ENCODE results near the gene TRIM46. TPM values are rescaled to one million over a fixed set of nuclear protein-coding genes. Genes with fewer than 3 reads are reported as not detected.
"Not testable (repeated sequence)": the region's sequence is repeated elsewhere in the genome, so short reads cannot be mapped to it uniquely, and the experiment has no call there.

TRIM46 gene
- total RNA-seq, 1 donor = 0.52 TPM

GRCh38 chr1:155134322-155134721 lies 39.3 kb upstream of the TRIM46 start:
- H3K4me3 ChIP-seq (ENCODE audit: low read length) = no peak overlapping the region
- H3K4me1 ChIP-seq (ENCODE audit: insufficient read depth, low read length) = peaks cover 26% of the 10 kb centered on the region
- peaks cover 8% of the 10 kb centered on the region for H3K27me3 ChIP-seq (ENCODE audit: insufficient read depth, low read length)
- no peaks in the 10 kb centered on the region for H3K9me3 ChIP-seq (ENCODE audit: low read depth, low read length)

GRCh38 chr1:155134880-155135414 lies 38.7 kb upstream of the TRIM46 start:
- peaks cover 32% of the 10 kb centered on the region for H3K4me1 ChIP-seq (ENCODE audit: insufficient read depth, low read length)
- no peaks in the 10 kb centered on the region for H3K9me3 ChIP-seq (ENCODE audit: low read depth, low read length)
- H3K27me3 ChIP-seq (ENCODE audit: insufficient read depth, low read length) = peaks cover 2% of the 10 kb centered on the region
- peak overlapping the region; percentile 78 for H3K4me3 ChIP-seq (ENCODE audit: low read length)

- Histone ChIP-seq H3K27me3 (ENCODE audit: insufficient read depth, low read length) (no peaks in the 10 kb centered on the region), H3K4me1 (ENCODE audit: insufficient read depth, low read length) (peaks cover 35% of the 10 kb centered on the region), H3K9me3 (ENCODE audit: low read depth, low read length) (no peaks in the 10 kb centered on the region), H3K4me3 (ENCODE audit: low read length) (peak within 1 kb of the TSS; percentile 78)
Measured at GRCh38 chr1:155135415-155136028, 38.1 kb upstream of the TRIM46 start, which contains the start of gene SLC50A1. Gene SLC50A1, plus strand, starts transcription at chr1:155135852. Its CDS starts 60 bp downstream, at chr1:155135912.

- Histone ChIP-seq H3K4me1 (ENCODE audit: insufficient read depth, low read length) (peaks cover 37% of the 10 kb centered on the region), H3K27me3 (ENCODE audit: insufficient read depth, low read length) (no peaks in the 10 kb centered on the region), H3K4me3 (ENCODE audit: low read length) (peak overlapping the region; percentile 78), H3K9me3 (ENCODE audit: low read depth, low read length) (no peaks in the 10 kb centered on the region)
Measured at GRCh38 chr1:155136748-155137147, 36.9 kb upstream of the TRIM46 start.

DNA sequence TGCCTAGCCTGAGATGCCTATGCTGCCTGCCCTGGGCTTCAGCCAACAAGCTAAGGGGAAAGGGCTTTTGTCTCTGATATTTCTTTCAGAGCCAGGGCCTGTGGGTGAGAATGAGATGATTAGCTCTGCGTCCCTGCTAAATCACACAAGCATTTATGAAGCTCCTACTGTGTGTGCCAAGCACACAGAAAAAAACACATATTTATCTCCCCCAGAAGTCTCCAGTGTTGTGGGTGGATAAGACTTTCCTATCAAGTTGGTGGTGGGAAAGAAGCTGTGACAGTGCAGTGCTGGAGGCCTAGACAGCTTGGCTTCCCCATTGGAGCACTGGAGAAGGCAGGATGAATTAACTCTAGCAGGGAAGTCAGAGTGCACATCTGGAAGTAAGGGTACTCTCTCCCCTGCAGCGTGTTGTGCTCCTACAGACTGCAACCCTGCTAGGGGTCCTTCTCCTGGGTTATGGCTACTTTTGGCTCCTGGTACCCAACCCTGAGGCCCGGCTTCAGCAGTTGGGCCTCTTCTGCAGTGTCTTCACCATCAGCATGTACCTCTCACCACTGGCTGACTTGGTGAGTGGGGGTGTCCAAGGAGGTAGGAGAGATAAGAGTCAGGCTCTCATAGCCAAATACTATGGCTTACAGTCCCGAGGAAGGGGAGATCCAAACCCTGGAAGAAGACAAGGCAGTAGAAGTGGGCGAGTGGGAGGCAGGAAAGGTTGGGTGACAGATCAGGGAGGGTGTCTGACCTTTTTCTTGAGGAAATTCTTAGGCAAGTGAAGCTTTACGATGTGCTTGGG lies 36.3 kb upstream of the TRIM46 start:
- H3K4me3 ChIP-seq (ENCODE audit: low read length) = no peak overlapping the region
- no peaks in the 10 kb centered on the region for H3K9me3 ChIP-seq (ENCODE audit: low read depth, low read length)
- peaks cover 37% of the 10 kb centered on the region for H3K4me1 ChIP-seq (ENCODE audit: insufficient read depth, low read length)
- no peaks in the 10 kb centered on the region for H3K27me3 ChIP-seq (ENCODE audit: insufficient read depth, low read length)

- H3K4me3 ChIP-seq (ENCODE audit: low read length) = peak within 1 kb of the TSS; percentile 87
- peaks cover 33% of the 10 kb centered on the region for H3K4me1 ChIP-seq (ENCODE audit: insufficient read depth, low read length)
Measured at GRCh38 chr1:155139895-155140629, 33.6 kb upstream of the TRIM46 start, which contains the start of gene DPM3. Gene DPM3, minus strand, starts transcription at chr1:155140531. Its CDS starts 291 bp downstream, at chr1:155140240.

DNA sequence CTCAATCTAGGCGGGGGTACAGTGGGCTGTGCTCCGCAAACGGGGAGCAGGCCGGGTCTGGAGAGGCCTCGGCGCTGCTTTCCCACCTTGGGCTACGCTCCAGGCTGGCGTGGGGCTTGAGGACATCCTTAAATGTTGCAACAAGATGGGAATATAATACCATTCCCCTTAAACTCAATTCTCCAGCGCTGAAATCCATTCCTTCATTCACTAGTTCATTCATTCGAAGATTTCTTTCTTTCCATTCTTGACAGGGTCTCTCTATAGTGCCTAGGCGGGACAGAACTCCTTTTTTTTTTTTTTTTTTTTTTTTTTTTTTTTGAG lies 33.1 kb upstream of the TRIM46 start:
- H3K4me1 ChIP-seq (ENCODE audit: insufficient read depth, low read length) = peaks cover 28% of the 10 kb centered on the region
- H3K27me3 ChIP-seq (ENCODE audit: insufficient read depth, low read length) = no peaks in the 10 kb centered on the region
- H3K9me3 ChIP-seq (ENCODE audit: low read depth, low read length) = no peaks in the 10 kb centered on the region
- peak overlapping the region; percentile 87 for H3K4me3 ChIP-seq (ENCODE audit: low read length)

More at GRCh38 chr1:155139895-155140629, 33.6 kb upstream of the TRIM46 start, which contains the start of gene DPM3:
- Histone ChIP-seq H3K27me3 (ENCODE audit: insufficient read depth, low read length) (no peaks in the 10 kb centered on the region), H3K9me3 (ENCODE audit: low read depth, low read length) (no peaks in the 10 kb centered on the region)

- Histone ChIP-seq H3K4me1 (ENCODE audit: insufficient read depth, low read length) (peaks cover 26% of the 10 kb centered on the region), H3K9me3 (ENCODE audit: low read depth, low read length) (no peaks in the 10 kb centered on the region), H3K4me3 (ENCODE audit: low read length) (no peak overlapping the region), H3K27me3 (ENCODE audit: insufficient read depth, low read length) (no peaks in the 10 kb centered on the region)
Measured at GRCh38 chr1:155141749-155142148, 31.9 kb upstream of the TRIM46 start.

DNA sequence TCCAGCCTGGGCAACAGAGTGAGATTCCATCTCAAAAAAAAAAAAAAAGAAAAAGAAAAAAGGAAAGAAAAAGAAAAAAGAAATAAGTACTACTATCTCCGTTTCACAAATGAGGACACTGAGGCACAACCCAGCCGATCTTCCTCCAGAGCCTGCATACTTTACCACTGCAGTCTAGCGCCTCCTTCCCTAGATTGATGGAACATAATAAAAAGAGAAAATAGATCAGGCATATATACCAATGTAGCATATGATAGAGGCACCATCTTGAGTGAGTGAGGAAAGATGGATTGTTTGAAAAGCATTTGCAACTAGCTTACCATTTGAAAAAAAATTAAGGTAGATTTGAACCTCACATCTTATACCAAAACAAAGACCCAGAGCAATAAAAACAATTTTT lies 28.2 kb upstream of the TRIM46 start:
- Histone ChIP-seq H3K27me3 (ENCODE audit: insufficient read depth, low read length) (no peaks in the 10 kb centered on the region), H3K4me1 (ENCODE audit: insufficient read depth, low read length) (peaks cover 2% of the 10 kb centered on the region), H3K9me3 (ENCODE audit: low read depth, low read length) (no peaks in the 10 kb centered on the region), H3K4me3 (ENCODE audit: low read length) (no peak overlapping the region)

DNA sequence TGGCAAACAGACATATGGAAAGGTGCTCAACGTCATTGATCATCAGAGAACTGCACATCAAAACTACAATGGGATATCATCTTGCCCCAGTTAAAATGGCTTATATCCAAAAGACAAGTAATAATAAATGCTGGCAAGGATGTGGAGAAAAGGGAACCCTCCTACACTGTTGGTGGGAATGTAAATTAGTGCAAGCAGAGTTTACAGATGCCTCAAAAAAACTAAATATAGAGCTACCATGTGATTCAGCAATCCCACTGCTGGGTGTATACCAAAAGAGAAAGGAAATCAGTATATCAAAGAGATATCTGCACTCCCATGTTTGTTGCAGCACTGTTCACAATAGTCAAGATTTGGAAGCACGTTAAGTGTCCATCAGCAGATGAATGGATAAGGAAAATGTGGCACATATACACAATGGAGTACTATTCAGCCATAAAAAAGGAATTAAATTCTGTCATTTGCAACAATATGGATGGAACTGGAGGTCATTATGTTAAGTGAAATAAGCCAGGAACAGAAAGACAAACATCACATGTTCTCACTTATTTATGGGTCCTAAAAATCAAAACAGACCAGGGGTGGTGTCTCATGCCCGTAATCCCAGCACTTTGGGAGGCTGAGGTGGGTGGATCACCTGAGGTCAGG lies 17.5 kb upstream of the TRIM46 start:
- not testable (repeated sequence) for H3K27me3 ChIP-seq (ENCODE audit: insufficient read depth, low read length); H3K9me3 ChIP-seq (ENCODE audit: low read depth, low read length)

GRCh38 chr1:155158991-155159390 lies 14.7 kb upstream of the TRIM46 start:
- no peaks in the 10 kb centered on the region for H3K9me3 ChIP-seq (ENCODE audit: low read depth, low read length)
- H3K4me1 ChIP-seq (ENCODE audit: insufficient read depth, low read length) = no peaks in the 10 kb centered on the region
- no peak overlapping the region for H3K4me3 ChIP-seq (ENCODE audit: low read length)
- H3K27me3 ChIP-seq (ENCODE audit: insufficient read depth, low read length) = no peaks in the 10 kb centered on the region

More for the DNA sequence above, 17.5 kb upstream of the TRIM46 start:
- not testable (repeated sequence) for H3K4me3 ChIP-seq (ENCODE audit: low read length); H3K4me1 ChIP-seq (ENCODE audit: insufficient read depth, low read length)

DNA sequence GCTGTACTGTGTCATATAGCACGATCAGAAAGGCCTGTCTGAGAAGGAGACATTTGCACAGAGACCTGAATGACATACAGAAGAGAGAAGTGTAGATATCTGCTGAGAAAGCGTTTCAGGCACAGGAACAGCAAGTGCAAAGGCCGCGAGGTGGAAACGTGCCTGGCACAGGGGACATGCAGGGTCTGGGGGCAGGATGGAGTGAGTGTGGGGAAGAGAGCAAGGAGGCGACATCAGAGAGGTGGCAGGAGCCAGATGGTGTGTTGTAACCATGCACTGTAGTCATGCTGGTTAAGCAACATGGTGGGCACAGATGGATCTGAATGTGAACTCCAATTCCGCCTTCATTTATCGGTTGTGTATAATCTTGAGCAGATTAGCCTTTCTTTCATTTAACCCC lies 13.5 kb upstream of the TRIM46 start:
- H3K4me1 ChIP-seq (ENCODE audit: insufficient read depth, low read length) = no peaks in the 10 kb centered on the region
- H3K4me3 ChIP-seq (ENCODE audit: low read length) = no peak overlapping the region
- H3K27me3 ChIP-seq (ENCODE audit: insufficient read depth, low read length) = no peaks in the 10 kb centered on the region
- H3K9me3 ChIP-seq (ENCODE audit: low read depth, low read length) = no peaks in the 10 kb centered on the region

GRCh38 chr1:155162631-155163030 lies 11.0 kb upstream of the TRIM46 start:
- H3K4me3 ChIP-seq (ENCODE audit: low read length); H3K27me3 ChIP-seq (ENCODE audit: insufficient read depth, low read length); H3K9me3 ChIP-seq (ENCODE audit: low read depth, low read length): not testable (repeated sequence)
- H3K4me1 ChIP-seq (ENCODE audit: insufficient read depth, low read length) = peaks cover 12% of the 10 kb centered on the region

DNA sequence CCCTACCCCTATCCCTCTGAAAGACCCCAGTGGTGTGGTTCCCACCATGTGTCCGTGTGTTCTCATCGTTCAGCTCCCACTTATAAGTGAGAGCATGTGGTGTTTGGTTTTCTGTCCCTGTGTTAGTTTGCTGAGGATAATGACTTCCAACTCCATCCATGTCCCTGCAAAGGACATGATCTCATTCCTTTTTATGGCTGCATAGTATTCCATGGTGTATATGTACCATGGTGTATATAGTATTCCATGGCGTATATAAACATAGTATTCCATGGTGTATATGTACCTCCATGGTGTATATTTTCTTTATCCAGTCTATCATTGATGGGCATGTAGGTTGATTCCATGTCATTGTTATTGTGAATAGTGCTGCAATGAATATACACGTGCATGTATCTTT lies 9.9 kb upstream of the TRIM46 start:
- not testable (repeated sequence) for H3K4me3 ChIP-seq (ENCODE audit: low read length); H3K9me3 ChIP-seq (ENCODE audit: low read depth, low read length); H3K27me3 ChIP-seq (ENCODE audit: insufficient read depth, low read length)
- H3K4me1 ChIP-seq (ENCODE audit: insufficient read depth, low read length) = peaks cover 15% of the 10 kb centered on the region

DNA sequence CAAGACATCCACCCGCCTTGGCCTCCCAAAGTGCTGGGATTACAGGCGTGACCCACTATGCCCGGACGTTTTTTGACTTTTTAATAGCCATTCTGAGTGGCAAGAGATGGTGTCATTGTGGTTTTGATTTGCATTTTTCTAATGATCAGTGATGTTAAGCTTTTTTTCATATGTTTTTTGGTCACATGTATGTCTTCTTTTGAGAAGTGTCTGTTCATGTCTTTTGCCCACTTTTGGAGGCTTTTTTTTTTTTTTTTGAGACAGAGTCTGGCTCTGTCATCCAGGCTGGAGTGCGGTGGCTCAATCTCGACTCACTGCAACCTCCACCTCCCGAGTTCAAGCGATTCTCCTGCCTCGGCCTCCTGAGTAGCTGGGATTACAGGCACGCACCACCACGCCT lies 9.0 kb upstream of the TRIM46 start:
- H3K4me1 ChIP-seq (ENCODE audit: insufficient read depth, low read length) = peaks cover 15% of the 10 kb centered on the region
- H3K9me3 ChIP-seq (ENCODE audit: low read depth, low read length); H3K27me3 ChIP-seq (ENCODE audit: insufficient read depth, low read length); H3K4me3 ChIP-seq (ENCODE audit: low read length): not testable (repeated sequence)

All from mononuclear cell (primary cell).